Hepatocyte (in vitro differentiated cells): ENCODE measurements around the gene ISM1.

Source experiments
- CTCF ChIP-seq: fragments of 200-600 bp; sonication (generic); IDR thresholded peaks from 2 replicates; pipeline ENCODE4 v1.5.1; 2016; ENCODE audit warnings: antibody characterized with exemption, mild to moderate bottlenecking; ENCODE audit not compliant: poor library complexity
- EZH2 ChIP-seq: fragments of 200-600 bp; sonication (generic); IDR thresholded peaks from 2 replicates; pipeline ENCODE4 v1.6.1; 2016; ENCODE audit warnings: antibody characterized with exemption, mild to moderate bottlenecking, borderline replicate concordance

GRCh38 chr20:13232999-13233398 lies 11.9 kb downstream of the ISM1 start:
- TF ChIP-seq CTCF (no peak), EZH2 (no peak)
